ENCODE results near the gene USP17L5. TPM values are rescaled to one million over a fixed set of nuclear protein-coding genes. Genes with fewer than 3 reads are reported as not detected.
"Not testable (repeated sequence)": the region's sequence is repeated elsewhere in the genome, so short reads cannot be mapped to it uniquely, and the experiment has no call there.

The USP17L5 gene, protein sequence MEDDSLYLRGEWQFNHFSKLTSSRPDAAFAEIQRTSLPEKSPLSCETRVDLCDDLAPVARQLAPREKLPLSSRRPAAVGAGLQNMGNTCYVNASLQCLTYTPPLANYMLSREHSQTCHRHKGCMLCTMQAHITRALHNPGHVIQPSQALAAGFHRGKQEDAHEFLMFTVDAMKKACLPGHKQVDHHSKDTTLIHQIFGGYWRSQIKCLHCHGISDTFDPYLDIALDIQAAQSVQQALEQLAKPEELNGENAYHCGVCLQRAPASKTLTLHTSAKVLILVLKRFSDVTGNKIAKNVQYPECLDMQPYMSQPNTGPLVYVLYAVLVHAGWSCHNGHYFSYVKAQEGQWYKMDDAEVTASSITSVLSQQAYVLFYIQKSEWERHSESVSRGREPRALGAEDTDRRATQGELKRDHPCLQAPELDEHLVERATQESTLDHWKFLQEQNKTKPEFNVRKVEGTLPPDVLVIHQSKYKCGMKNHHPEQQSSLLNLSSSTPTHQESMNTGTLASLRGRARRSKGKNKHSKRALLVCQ
- polyA plus RNA-seq (2012; rRNA removed): not detected in 2 replicates
- not detected in 2 replicates for polyA plus RNA-seq (2012; cell fraction: cytosol; rRNA removed)
- not detected in 2 replicates for polyA plus RNA-seq (2012; cell fraction: nucleus; rRNA removed)

DNA sequence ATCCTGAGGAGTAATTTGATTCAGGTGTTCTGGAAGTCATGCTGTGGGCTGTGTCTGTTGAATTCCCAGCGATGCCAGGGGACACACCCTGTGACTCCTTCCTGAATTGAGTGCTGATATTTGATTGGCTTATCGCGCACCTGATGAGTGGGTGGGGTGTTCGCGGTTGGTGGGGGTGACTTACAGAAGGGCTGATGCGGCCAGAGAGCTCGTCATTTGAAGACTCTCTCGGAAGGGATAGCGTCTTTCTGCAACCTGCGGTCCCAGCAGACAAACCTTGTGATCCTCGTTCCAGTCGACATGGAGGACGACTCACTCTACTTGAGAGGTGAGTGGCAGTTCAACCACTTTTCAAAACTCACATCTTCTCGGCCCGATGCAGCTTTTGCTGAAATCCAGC is at the start of gene USP17L5:
TSS of gene USP17L5 (plus strand) at position 301 of the 400 bp plus-strand sequence. CDS start at position 301, 0 bp downstream.
- H3K4me1 ChIP-seq (ENCODE audit: control insufficient read depth in 1 of 2, insufficient read depth in 2 of 2, low read depth in 1 of 2, low read length in 1 of 2); H4K20me1 ChIP-seq (ENCODE audit: insufficient read depth); DNase-seq; H3K36me3 ChIP-seq (replicated peaks in 1 of 2; ENCODE audit: control insufficient read depth in 1 of 2, insufficient read depth in 2 of 2, low read length in 1 of 2); H2AFZ ChIP-seq (ENCODE audit: low read depth); H3K4me2 ChIP-seq; H3K27me3 ChIP-seq (ENCODE audit: insufficient read depth); CTCF ChIA-PET; H3K9ac ChIP-seq; H3F3A ChIP-seq (replicated peaks; ENCODE audit: insufficient read depth); H3K9me3 ChIP-seq; H3K27ac ChIP-seq (ENCODE audit: low read depth in 2 of 2, low read length in 1 of 2); H3K79me2 ChIP-seq (ENCODE audit: insufficient read depth); POLR2A ChIA-PET; H3K4me3 ChIP-seq (ENCODE audit: low read depth in 2 of 2, low read length in 1 of 2); H3K9me2 ChIP-seq: not testable (repeated sequence)
- no CpG with 5 or more reads among the region's 15 CpGs for WGBS (ENCODE audit: low lambda C conversion rate)

DNA sequence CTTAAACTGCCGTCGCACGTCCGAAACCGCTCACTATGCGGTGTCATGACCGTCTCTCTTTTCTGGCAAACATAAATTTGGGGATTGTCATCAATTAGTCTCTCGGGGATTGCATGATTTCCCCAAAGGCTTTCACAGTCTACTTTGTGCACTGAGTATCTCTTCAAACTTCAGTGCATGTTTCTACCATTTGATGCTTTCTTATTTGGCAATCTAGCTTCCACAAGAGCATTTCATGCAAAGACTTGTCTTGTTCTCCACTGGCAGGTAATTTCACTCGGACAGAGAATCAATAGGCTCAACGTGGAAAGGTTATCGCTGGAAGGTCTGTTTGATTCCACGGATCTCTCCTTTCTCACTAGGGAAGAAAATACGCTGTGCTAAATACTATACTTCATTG is 15.0 kb upstream of the USP17L5 start:
- H2AFZ ChIP-seq (ENCODE audit: low read depth); CTCF ChIA-PET; H3K9me3 ChIP-seq; H3K36me3 ChIP-seq (replicated peaks in 1 of 2; ENCODE audit: control insufficient read depth in 1 of 2, insufficient read depth in 2 of 2, low read length in 1 of 2); POLR2A ChIA-PET; H3K9me2 ChIP-seq; H3K4me3 ChIP-seq (ENCODE audit: low read depth in 2 of 2, low read length in 1 of 2); H3K79me2 ChIP-seq (ENCODE audit: insufficient read depth); H3F3A ChIP-seq (replicated peaks; ENCODE audit: insufficient read depth); H3K27ac ChIP-seq (ENCODE audit: low read depth in 2 of 2, low read length in 1 of 2); H3K4me1 ChIP-seq (ENCODE audit: control insufficient read depth in 1 of 2, insufficient read depth in 2 of 2, low read depth in 1 of 2, low read length in 1 of 2); H4K20me1 ChIP-seq (ENCODE audit: insufficient read depth); DNase-seq; H3K27me3 ChIP-seq (ENCODE audit: insufficient read depth); H3K4me2 ChIP-seq; H3K9ac ChIP-seq: not testable (repeated sequence)
- 4% methylated on average over 5 of the region's 13 CpGs for WGBS (ENCODE audit: low lambda C conversion rate)

DNA sequence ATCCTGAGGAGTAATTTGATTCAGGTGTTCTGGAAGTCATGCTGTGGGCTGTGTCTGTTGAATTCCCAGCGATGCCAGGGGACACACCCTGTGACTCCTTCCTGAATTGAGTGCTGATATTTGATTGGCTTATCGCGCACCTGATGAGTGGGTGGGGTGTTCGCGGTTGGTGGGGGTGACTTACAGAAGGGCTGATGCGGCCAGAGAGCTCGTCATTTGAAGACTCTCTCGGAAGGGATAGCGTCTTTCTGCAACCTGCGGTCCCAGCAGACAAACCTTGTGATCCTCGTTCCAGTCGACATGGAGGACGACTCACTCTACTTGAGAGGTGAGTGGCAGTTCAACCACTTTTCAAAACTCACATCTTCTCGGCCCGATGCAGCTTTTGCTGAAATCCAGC is 14.3 kb upstream of the USP17L5 start, which contains the start of gene USP17L24:
TSS of gene USP17L24 (plus strand) at position 301 of the 400 bp plus-strand sequence. CDS start at position 301, 0 bp downstream.
- H3K4me1 ChIP-seq (ENCODE audit: control insufficient read depth in 1 of 2, insufficient read depth in 2 of 2, low read depth in 1 of 2, low read length in 1 of 2); H3K27ac ChIP-seq (ENCODE audit: low read depth in 2 of 2, low read length in 1 of 2); H3K79me2 ChIP-seq (ENCODE audit: insufficient read depth); H3K9ac ChIP-seq; H2AFZ ChIP-seq (ENCODE audit: low read depth); H3K9me2 ChIP-seq; H3F3A ChIP-seq (replicated peaks; ENCODE audit: insufficient read depth); H3K27me3 ChIP-seq (ENCODE audit: insufficient read depth); POLR2A ChIA-PET; CTCF ChIA-PET; H3K9me3 ChIP-seq; H3K4me3 ChIP-seq (ENCODE audit: low read depth in 2 of 2, low read length in 1 of 2); H3K36me3 ChIP-seq (replicated peaks in 1 of 2; ENCODE audit: control insufficient read depth in 1 of 2, insufficient read depth in 2 of 2, low read length in 1 of 2); DNase-seq; H4K20me1 ChIP-seq (ENCODE audit: insufficient read depth); H3K4me2 ChIP-seq: not testable (repeated sequence)
- WGBS (ENCODE audit: low lambda C conversion rate): no CpG with 5 or more reads among the region's 15 CpGs

DNA sequence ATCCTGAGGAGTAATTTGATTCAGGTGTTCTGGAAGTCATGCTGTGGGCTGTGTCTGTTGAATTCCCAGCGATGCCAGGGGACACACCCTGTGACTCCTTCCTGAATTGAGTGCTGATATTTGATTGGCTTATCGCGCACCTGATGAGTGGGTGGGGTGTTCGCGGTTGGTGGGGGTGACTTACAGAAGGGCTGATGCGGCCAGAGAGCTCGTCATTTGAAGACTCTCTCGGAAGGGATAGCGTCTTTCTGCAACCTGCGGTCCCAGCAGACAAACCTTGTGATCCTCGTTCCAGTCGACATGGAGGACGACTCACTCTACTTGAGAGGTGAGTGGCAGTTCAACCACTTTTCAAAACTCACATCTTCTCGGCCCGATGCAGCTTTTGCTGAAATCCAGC is 9.6 kb upstream of the USP17L5 start, which contains the start of gene USP17L25:
TSS of gene USP17L25 (plus strand) at position 301 of the 400 bp plus-strand sequence. CDS start at position 301, 0 bp downstream.
- H3F3A ChIP-seq (replicated peaks; ENCODE audit: insufficient read depth); POLR2A ChIA-PET; H3K27me3 ChIP-seq (ENCODE audit: insufficient read depth); H3K4me3 ChIP-seq (ENCODE audit: low read depth in 2 of 2, low read length in 1 of 2); H3K9me2 ChIP-seq; DNase-seq; H2AFZ ChIP-seq (ENCODE audit: low read depth); H3K4me2 ChIP-seq; H3K79me2 ChIP-seq (ENCODE audit: insufficient read depth); H3K36me3 ChIP-seq (replicated peaks in 1 of 2; ENCODE audit: control insufficient read depth in 1 of 2, insufficient read depth in 2 of 2, low read length in 1 of 2); H3K27ac ChIP-seq (ENCODE audit: low read depth in 2 of 2, low read length in 1 of 2); H3K9me3 ChIP-seq; CTCF ChIA-PET; H3K4me1 ChIP-seq (ENCODE audit: control insufficient read depth in 1 of 2, insufficient read depth in 2 of 2, low read depth in 1 of 2, low read length in 1 of 2); H3K9ac ChIP-seq; H4K20me1 ChIP-seq (ENCODE audit: insufficient read depth): not testable (repeated sequence)
- no CpG with 5 or more reads among the region's 15 CpGs for WGBS (ENCODE audit: low lambda C conversion rate)

DNA sequence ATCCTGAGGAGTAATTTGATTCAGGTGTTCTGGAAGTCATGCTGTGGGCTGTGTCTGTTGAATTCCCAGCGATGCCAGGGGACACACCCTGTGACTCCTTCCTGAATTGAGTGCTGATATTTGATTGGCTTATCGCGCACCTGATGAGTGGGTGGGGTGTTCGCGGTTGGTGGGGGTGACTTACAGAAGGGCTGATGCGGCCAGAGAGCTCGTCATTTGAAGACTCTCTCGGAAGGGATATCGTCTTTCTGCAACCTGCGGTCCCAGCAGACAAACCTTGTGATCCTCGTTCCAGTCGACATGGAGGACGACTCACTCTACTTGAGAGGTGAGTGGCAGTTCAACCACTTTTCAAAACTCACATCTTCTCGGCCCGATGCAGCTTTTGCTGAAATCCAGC is 4.8 kb upstream of the USP17L5 start, which contains the start of gene USP17L26:
TSS of gene USP17L26 (plus strand) at position 301 of the 400 bp plus-strand sequence. CDS start at position 301, 0 bp downstream.
- DNase-seq; H3K4me1 ChIP-seq (ENCODE audit: control insufficient read depth in 1 of 2, insufficient read depth in 2 of 2, low read depth in 1 of 2, low read length in 1 of 2); H4K20me1 ChIP-seq (ENCODE audit: insufficient read depth); H3K9ac ChIP-seq; H3K36me3 ChIP-seq (replicated peaks in 1 of 2; ENCODE audit: control insufficient read depth in 1 of 2, insufficient read depth in 2 of 2, low read length in 1 of 2); H3K9me3 ChIP-seq; H3K4me3 ChIP-seq (ENCODE audit: low read depth in 2 of 2, low read length in 1 of 2); H3K4me2 ChIP-seq; H3K9me2 ChIP-seq; H3K27ac ChIP-seq (ENCODE audit: low read depth in 2 of 2, low read length in 1 of 2); POLR2A ChIA-PET; H3F3A ChIP-seq (replicated peaks; ENCODE audit: insufficient read depth); H2AFZ ChIP-seq (ENCODE audit: low read depth); H3K79me2 ChIP-seq (ENCODE audit: insufficient read depth); H3K27me3 ChIP-seq (ENCODE audit: insufficient read depth); CTCF ChIA-PET: not testable (repeated sequence)
- no CpG with 5 or more reads among the region's 15 CpGs for WGBS (ENCODE audit: low lambda C conversion rate)

DNA sequence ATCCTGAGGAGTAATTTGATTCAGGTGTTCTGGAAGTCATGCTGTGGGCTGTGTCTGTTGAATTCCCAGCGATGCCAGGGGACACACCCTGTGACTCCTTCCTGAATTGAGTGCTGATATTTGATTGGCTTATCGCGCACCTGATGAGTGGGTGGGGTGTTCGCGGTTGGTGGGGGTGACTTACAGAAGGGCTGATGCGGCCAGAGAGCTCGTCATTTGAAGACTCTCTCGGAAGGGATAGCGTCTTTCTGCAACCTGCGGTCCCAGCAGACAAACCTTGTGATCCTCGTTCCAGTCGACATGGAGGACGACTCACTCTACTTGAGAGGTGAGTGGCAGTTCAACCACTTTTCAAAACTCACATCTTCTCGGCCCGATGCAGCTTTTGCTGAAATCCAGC is 4.6 kb downstream of the USP17L5 start, which contains the start of gene USP17L27:
TSS of gene USP17L27 (plus strand) at position 301 of the 400 bp plus-strand sequence. CDS start at position 301, 0 bp downstream.
- H3F3A ChIP-seq (replicated peaks; ENCODE audit: insufficient read depth); H3K36me3 ChIP-seq (replicated peaks in 1 of 2; ENCODE audit: control insufficient read depth in 1 of 2, insufficient read depth in 2 of 2, low read length in 1 of 2); H2AFZ ChIP-seq (ENCODE audit: low read depth); H3K79me2 ChIP-seq (ENCODE audit: insufficient read depth); H4K20me1 ChIP-seq (ENCODE audit: insufficient read depth); H3K9ac ChIP-seq; H3K9me2 ChIP-seq; H3K27ac ChIP-seq (ENCODE audit: low read depth in 2 of 2, low read length in 1 of 2); H3K4me2 ChIP-seq; H3K9me3 ChIP-seq; CTCF ChIA-PET; H3K4me3 ChIP-seq (ENCODE audit: low read depth in 2 of 2, low read length in 1 of 2); POLR2A ChIA-PET; DNase-seq; H3K4me1 ChIP-seq (ENCODE audit: control insufficient read depth in 1 of 2, insufficient read depth in 2 of 2, low read depth in 1 of 2, low read length in 1 of 2); H3K27me3 ChIP-seq (ENCODE audit: insufficient read depth): not testable (repeated sequence)
- WGBS (ENCODE audit: low lambda C conversion rate): no CpG with 5 or more reads among the region's 15 CpGs

All from SK-N-SH (cell line).